HG03457 (cell line): ENCODE data around the gene COMMD10.

Source experiments
- ATAC-seq: cut with Tn5 transposase; IDR thresholded peaks from one replicate; pipeline ENCODE4 v1.9.1; 2021; ENCODE audit warnings: moderate number of reproducible peaks; ENCODE audit not compliant: unreplicated experiment

Gene COMMD10

DNA sequence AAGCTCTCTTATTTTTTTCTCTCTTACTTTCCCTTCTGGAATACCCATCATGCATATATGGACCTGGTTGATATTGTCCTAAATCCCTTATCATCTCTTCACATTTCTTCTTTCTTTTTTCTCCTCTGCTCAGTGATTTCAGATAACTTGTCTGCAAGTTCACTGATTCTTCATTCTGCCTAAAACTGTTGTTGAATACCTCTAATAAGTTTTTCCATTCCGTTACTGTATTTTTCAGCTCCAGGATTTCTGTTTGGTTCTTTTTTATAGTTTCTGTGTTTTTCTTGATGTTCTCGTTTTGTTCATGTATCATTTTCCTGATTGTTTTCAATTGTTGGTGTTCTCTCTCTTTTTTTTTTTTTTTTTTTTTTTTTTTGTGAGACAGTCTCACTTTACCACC is 203.7 kb downstream of the COMMD10 start:
- ATAC-seq: no peak

DNA sequence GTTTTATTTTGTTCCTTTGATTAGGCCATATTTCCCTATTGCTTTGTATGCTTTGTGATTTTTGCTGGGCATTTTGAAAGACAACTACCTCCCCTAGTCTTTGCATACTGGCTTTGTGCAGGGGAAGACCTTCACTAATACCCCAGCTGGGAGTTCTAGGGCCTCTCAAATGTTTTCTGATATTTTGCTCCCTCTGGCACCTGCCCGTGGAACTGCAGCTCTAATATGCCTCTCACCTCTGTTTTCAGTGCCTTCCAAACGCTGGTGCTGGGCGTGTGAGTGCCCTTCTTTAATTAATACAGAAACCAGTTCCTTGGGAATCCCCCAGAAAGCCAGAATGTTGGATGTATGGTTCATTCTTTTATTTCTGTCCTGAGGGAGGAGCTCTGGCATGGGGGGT is 204.5 kb downstream of the COMMD10 start:
- ATAC-seq: no peak

DNA sequence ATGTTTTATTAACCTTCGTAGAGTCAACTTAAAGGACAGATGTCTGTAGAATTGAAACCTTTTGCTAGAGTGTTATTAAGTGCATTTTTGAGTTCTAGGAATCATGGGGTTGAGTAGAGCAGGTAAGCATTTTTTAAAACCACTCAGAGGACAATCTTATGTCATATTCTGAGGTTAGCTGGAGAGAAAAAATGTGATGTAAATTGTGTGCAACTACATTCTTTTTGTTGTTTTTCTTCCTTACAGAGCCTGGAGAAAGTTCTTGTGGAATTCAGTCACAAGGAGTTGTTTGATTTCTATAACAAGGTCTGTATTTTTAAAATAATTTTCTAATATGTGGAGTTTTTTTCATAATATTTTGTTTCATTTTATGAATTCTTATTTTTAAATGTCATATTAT is 206.4 kb downstream of the COMMD10 start:
- no peak for ATAC-seq

DNA sequence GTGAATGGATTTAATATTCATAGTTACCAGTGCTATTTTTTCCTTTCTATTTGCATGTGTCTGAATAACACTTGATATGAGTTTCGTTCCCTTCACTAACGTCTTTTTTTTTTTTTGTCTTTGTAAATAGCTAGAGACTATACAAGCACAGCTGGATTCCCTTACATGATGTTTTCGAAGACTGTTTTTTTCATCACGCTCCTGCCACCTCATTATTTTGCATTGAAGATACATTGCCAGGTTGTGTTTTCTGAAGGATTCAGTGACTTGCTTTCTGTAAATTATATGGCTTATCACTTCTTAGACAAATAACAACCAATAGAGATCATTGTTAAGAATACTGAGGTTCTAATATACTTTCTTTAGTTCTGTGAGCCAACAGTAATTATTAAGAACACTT is 207.5 kb downstream of the COMMD10 start:
- no peak for ATAC-seq

DNA sequence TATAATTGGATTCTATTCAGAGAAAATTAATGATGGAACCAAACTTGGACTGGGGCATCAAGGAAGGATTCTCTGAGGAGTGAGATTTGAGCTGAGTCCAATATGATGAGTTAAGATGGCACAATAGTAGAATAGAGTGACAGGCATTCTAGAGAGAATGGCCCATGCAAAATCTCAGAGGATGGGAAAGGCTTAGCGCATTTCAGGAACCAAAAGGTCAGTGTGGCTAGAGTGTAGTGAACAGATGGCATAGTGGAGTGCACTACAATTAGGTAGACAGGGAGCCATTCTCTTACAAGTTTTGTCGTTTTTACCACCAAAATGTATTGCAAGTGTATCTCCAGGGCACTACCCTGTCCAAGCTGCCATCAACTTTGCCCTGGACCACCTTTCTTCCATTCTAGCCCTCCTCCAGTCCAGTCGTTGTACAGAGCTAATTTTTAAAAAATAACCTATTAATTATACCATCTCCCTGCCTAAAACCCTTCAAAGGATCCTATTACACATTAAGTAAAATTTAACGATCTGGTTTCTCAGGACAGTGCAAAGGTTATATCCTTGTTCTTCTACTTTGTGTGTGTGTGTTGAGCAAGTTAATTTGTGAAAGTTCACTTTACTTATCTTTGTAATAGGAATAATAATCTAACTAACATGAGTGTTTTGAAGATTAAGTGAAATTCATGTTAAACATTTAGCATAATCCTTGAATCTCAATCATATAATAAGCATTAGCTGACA is 211.7 kb downstream of the COMMD10 start:
- no peak for ATAC-seq

DNA sequence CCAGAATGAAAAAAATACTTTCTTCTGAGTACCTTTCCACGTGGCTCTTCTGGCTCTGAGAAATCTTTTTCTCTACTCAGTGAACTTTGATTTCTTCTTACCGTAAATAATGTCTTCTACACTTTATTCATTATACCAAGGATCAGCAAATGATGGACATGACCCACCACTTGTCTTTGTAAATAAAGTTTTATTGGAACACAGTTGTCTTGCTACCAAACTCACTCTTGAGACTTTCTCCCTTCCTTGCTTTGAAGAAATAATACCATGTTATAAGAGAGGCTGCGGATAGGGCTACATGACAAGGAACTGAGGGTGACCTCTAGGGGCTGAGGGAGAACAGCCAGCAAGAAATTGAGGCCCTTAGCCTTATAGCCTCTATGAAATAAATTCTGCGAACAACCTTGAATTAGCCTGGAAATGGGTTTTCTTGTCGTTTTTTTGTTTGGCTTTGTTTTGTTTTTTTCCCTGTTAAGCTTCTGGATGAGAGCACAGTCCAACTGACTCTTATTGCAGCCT is 212.5 kb downstream of the COMMD10 start:
- no peak for ATAC-seq

DNA sequence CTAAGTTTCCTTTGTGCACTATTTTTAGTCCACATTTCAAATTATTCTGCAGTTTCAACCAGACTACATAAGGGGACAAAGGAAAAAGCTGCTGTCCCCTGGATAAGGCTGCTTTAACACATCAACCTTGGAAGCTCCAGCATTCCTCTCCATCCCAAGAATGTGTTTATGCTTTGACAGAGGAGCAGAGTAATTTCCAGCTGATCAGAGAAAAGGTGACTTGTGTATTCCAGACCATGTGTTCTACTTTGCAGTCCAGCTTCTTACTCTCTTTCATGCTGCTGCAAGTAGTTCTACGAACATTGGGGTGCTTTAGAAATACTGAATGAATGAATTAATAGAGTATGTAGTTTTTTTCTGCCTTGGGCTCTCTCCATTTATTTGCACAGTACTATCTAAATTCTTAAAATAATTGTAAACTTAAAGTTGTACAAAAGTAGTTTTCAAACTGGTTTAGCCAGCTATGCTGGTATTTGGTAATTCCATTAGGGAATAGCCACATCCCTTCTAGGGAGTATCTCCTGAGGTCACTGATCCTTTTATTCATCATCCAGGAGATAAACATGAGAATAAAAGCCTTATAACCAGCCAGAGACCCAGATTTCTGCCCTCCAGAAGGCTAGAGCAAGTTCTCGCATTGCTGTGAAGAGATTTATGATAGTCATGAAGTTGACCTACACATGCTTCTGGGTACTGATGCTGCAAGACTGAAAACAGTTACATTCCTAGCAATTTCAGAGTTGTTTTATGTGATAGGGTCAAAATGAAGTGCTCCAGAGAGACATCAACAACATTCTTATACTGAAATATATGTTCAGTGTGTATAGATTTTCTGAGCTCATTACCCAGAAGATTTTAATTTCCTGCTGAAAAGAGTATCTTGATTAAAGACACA is 215.2 kb downstream of the COMMD10 start:
- no peak for ATAC-seq

DNA sequence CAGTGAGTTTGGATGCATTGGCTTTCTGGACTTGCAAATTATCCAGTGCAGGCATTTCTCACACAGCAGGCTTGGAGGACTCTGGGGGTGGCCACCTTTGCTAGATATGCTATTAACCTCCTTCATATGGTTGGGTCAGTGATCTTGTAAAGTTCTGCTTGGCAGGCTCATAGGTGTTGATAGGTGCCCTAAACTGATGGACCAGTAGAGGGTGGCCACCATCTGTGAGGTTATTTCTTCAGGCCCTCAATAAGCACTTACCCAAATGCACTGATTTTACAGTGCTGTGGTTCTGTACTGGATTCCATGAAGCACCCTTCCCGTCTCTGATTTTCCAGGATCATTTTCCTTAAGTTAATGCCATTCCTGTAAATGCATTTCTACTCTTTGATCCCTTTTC is 216.3 kb downstream of the COMMD10 start:
- ATAC-seq: no peak

DNA sequence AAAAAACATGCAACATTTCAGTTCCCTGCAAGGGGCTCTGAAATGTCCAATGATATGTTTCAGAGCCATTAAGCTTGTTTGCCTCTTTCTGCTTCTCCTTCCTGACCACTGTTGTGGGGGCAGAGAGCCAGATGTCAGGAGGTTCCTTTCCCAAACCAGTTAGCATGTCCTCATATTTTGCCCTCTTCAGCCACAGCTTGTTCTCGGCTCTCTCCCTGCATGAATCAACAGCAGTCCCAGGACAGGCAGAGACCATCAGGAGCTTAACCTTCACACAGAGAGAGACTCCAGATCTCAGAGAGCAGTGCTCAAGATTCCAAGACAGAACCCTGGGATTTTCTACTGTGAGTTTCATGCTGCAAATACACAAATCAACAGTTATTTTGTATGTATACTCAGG is 218.5 kb downstream of the COMMD10 start:
- ATAC-seq: no peak

DNA sequence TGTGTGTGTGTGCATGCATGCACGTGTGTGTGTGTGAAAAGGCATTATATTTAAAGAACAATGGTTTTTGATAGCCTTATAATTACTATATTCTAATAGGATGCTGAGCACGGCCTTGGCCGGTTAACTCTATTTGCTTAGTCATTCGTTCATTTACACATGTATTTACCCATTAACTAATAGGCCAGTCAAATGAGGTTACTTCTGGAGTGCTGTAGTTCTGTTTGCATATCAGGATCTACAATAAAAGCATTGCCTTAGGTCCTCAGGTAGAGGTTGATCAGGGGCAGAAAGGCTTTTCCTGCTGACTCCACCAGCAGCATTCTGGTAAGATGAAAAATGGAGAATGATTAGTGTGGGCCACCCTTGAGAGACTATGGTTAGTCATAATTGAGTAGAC is 219.0 kb downstream of the COMMD10 start:
- no peak for ATAC-seq

DNA sequence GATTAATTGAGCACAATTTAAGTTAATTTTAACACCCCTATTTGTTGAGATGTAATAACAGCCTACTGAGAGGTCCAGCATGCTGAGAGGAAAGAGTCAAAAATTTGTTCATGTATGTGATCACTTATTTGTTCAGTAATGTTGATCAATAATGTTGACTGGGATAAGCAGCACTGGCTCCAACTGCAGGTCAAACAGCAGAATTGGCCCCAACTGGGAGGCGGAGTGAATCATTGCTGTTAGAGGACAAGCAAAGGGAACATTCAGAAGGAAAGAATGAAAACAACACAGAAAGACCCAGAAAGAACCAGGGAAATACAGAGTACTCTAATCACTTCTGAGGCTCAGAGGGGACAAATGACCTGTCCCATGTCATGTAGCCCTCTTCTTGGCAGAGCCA is 221.1 kb downstream of the COMMD10 start:
- no peak for ATAC-seq

DNA sequence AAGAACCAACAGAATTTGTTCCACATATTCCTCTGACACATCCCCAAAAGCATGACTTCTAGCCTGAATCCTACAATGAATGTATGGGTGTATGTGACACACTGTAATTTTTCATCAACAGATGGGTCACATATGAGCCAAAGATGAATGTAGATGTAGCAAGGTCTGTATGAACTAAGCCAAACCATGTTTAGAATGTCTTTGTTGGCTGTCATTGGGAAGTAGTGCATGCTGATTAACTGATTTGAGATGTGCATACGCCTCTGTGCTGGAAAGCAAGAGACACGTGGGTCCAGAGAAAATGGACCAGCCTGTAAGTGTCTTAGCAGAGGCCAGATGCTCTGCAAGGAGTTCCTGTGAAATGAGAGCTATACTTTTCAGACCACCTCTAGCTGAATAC is 222.0 kb downstream of the COMMD10 start:
- ATAC-seq: no peak

DNA sequence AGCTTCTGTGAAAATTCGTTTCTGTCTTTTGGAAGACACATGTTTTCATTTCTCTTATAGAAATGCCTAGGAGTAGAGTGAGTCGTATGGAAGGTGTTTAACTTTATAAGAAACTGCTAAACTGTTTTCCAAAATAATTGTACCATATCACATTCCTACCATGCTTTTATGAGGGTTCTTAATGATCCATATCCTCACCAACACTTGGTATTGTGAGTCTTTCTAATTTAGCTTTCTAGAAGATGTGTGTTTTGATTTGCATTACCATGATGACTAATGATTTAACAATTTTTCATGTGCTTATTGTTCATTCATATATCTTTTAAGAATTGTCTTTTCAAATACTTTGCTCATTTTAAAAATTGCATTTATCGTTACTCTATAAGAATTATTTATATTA is 223.6 kb downstream of the COMMD10 start:
- ATAC-seq: no peak

DNA sequence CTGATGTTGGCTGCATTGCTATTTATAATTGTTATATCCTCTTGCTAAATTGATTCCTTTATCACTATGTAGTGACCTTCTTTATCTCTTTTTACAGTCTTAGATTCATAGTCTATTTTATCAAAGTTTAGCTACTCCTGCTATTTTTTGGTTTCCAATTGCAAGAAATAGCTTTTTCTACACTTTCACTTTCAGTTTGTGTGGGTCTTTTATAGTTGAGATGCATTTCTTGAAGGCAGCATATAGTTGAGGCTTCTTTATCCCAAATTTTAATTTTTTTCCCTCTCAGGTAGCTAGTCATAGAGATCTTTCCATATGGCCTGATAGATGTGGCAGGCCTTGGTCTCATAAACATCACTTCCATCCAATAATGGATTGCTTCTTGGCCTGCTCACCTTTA is 228.5 kb downstream of the COMMD10 start:
- ATAC-seq: no peak

DNA sequence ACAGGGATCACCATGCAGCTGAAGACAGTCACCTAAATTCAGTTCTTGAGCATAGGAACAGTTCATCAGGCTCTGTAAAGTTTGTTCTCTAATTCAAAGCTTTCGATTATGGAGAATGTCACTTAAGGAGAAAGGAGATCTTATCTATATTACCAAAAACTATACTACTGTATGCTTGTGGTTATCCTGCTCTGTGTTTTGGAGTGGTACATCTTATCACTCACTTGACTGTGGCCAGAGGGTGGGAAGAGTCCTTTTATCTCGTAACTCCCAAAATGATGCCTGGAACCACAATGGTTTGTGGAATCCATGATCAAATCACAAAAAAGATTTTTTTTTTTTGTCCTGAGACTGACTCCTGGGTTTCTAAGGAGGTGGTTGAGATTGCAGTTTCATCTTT is 230.7 kb downstream of the COMMD10 start:
- no peak for ATAC-seq

DNA sequence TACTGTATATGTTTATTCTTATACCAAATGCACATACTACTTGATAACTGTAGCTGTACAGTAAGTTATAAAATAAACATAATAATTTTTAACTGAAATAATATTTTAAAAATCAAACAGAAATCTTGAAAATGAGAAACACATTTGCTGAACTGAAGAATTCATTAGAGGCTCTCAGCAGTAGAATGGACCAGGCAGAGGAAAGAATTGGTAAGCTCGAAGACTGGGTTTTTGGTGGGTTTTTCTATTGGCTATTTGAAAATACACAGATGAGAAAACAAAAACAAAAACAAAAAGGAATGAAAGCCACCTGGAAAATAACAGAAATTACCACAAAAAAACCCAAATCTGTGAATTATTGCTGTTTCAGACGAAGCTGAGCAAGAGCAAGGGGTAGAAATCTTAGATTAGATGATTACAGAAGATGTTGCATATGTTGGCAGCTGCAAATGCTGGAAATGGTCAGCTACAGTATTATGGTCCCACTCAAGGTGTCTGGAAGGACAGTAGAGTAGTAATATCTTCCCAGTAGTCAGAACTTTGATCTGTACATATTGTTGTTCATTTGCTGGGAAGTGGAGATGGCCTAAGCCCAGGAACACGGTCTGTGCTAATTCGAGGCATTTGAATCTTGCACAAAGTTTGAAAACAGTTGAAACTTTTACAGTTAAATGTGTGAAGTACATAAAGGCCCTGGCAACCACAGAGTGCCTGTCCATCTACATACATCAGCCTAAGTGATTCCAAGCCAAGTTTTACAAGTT is 233.4 kb downstream of the COMMD10 start:
- ATAC-seq: no peak

DNA sequence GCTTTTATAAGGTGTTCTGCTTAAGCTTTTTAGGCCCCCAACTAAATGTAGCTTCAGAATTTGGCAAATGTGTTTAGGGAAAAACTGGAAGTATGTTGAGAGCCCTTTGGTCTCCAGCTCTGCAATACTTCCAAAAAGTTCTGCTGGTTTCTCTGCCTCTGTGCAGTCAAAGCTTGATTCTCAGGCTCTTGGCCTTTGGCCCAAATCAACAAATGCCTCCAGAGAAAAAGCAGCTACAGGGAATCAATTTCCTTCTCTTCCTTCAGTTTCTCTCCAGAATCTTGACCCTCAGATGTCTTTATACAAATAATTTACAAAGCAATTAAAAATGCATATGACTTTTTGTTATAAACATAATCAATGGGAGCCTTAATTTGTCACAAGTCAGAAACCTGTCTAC is 235.7 kb downstream of the COMMD10 start:
- no peak for ATAC-seq

DNA sequence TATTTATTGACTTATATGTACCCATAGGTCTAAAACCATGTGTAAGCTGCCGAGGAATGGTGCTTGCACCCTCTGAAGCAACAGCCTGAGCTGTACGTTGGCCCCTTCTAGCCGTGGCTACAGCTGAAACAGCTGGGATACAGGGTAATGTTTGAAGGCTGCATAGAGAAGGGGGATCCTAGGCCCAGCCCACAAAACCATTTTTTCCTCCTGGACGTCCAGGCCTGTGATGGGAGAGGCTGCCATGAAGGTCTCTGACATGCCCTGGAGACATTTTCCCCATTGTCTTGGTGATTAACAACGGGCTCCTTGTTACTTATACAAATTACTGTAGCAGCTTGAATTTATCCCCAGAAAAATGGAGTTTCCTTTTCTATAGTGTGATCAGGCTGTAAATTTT is 244.7 kb downstream of the COMMD10 start:
- no peak for ATAC-seq

DNA sequence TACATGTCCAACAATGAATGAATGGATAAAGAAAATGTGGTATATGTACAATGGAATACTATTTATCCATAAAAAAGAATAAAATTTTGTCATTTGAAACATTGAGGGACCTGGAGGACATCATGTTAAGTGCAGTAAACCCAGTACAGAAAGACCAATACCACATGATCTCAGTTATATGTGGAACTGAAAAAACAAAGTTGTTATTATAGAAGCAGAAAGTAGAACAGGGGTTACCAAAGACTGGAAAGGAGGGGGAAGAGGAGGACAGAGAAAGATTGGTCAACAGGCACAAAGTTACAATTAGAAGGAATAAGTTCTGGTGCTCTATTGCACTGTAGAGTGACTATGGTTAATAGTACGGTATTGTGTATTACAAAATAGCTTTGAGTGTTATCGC is 256.0 kb downstream of the COMMD10 start:
- no peak for ATAC-seq
